Endothelial cell of umbilical vein (primary cell): ENCODE data around the gene SIM1. TPM values are rescaled to one million over a fixed set of nuclear protein-coding genes. Genes with fewer than 3 reads are reported as not detected.

Source experiments
- BruUV-seq: library from RNA; stranded (reverse); fragments of 400-500 nt; replicated peaks from 2 replicates; lab custom pipeline; 2021; lab: Mats Ljungman, UMichigan
- CTCF ChIA-PET: fragments of 300-600, 350-600 bp; sonication (Branson Sonifier 250); formaldehyde crosslinking; loops from one replicate; lab custom pipeline; 2021; ENCODE audit warnings: antibody characterized with exemption, inconsistent platforms; lab: Charles Lee
- POLR2A ChIA-PET: fragments of 300-600, 350-600 bp; sonication (Branson Sonifier 250); formaldehyde crosslinking; loops from one replicate; lab custom pipeline; 2021; ENCODE audit warnings: antibody characterized with exemption, inconsistent platforms; lab: Charles Lee
- DNase-seq: peaks from one replicate; pipeline ENCODE4 v3.0.0-alpha.2; 2011; ENCODE audit warnings: low read depth, low spot score
- FAIRE-seq: peaks from 2 replicates; lab custom pipeline; 2011; peaks lifted over from hg19 to GRCh38; lab: Jason Lieb, UNC
- H2AFZ ChIP-seq: 2 replicates; pipeline ENCODE4 v1.6.0; 2012; ENCODE audit warnings: low read depth, low read length, control low read depth, inconsistent platforms
- H3K27ac ChIP-seq: 2 replicates; pipeline ENCODE4 v1.5.1; 2011; ENCODE audit warnings: low read depth, mild to moderate bottlenecking, control low read depth, low read length, moderate library complexity; ENCODE audit not compliant: insufficient read depth
- H3K27me3 ChIP-seq, 2 experiments: 2 replicates each; pipeline versions ENCODE4 v1.6.0 to v1.6.1; 2011; ENCODE audit warnings: low read length in 2 of 2, mixed read lengths in 1 of 2; ENCODE audit not compliant: control insufficient read depth in 2 of 2, insufficient read depth in 2 of 2
- H3K36me3 ChIP-seq, 2 experiments: 2 replicates in 1 of 2; 3 replicates in 1 of 2; pipeline ENCODE4 v1.5.1; 2011; ENCODE audit warnings: low read length in 2 of 2, mild to moderate bottlenecking in 1 of 2, moderate library complexity in 1 of 2; ENCODE audit not compliant: control insufficient read depth in 2 of 2, insufficient read depth in 2 of 2; ENCODE audit errors: extremely low read depth in 1 of 2
- H3K4me1 ChIP-seq: 3 replicates; pipeline ENCODE4 v1.5.1; 2011; ENCODE audit warnings: mild to moderate bottlenecking, low read length; ENCODE audit not compliant: control insufficient read depth, insufficient read depth; ENCODE audit errors: extremely low read depth
- H3K4me2 ChIP-seq: 2 replicates; pipeline ENCODE4 v1.6.1; 2011; ENCODE audit warnings: low read length, control low read depth, mixed read lengths; ENCODE audit not compliant: insufficient read depth
- H3K4me3 ChIP-seq, 3 experiments: fragments of 200-600 bp in 1 of 3; sonication (generic), shearing (Covaris generic) in 1 of 3; replicated peaks in 1 of 3; 2 replicates each; pipeline ENCODE4 v1.5.1; 2011 to 2016; ENCODE audit warnings: control low read depth in 3 of 3, low read length in 3 of 3, mild to moderate bottlenecking in 2 of 3, inconsistent platforms in 1 of 3, low read depth in 1 of 3, moderate library complexity in 1 of 3; ENCODE audit not compliant: insufficient read depth in 1 of 3
- H3K79me2 ChIP-seq: 2 replicates; pipeline ENCODE4 v1.6.0; 2012; ENCODE audit warnings: low read length, inconsistent platforms; ENCODE audit not compliant: control insufficient read depth, insufficient read depth
- H3K9ac ChIP-seq: replicated peaks from 2 replicates; pipeline ENCODE3; 2011; ENCODE audit warnings: low read length, control low read depth; ENCODE audit not compliant: insufficient read depth; ENCODE audit errors: extremely low read depth
- H3K9me1 ChIP-seq: replicated peaks from 3 replicates; pipeline ENCODE4 v1.6.0; 2011; ENCODE audit warnings: mild to moderate bottlenecking, low read length; ENCODE audit not compliant: control insufficient read depth, insufficient read depth; ENCODE audit errors: extremely low read depth
- H3K9me3 ChIP-seq: replicated peaks from 2 replicates; pipeline ENCODE4 v1.5.1; 2012; ENCODE audit warnings: low read length, inconsistent platforms; ENCODE audit not compliant: control insufficient read depth, insufficient read depth
- H4K20me1 ChIP-seq: replicated peaks from 2 replicates; pipeline ENCODE3; 2011; ENCODE audit warnings: mild to moderate bottlenecking, low read length; ENCODE audit not compliant: control insufficient read depth, insufficient read depth; ENCODE audit errors: extremely low read depth
- CTCF ChIP-seq, 2 donors: IDR thresholded peaks; 1 replicate in 1 of 2; 2 replicates in 1 of 2; pipeline ENCODE4 v1.5.1; 2011; ENCODE audit warnings: low read length in 2 of 2, mild to moderate bottlenecking in 2 of 2, moderate library complexity in 2 of 2, control low read depth in 1 of 2, inconsistent platforms in 1 of 2, low read depth in 1 of 2; ENCODE audit not compliant: insufficient read depth in 1 of 2; ENCODE audit errors: extremely low read depth in 1 of 2
- FOS ChIP-seq: IDR thresholded peaks from 2 replicates; pipeline ENCODE4 v1.6.1; 2011; ENCODE audit warnings: mild to moderate bottlenecking, low read length, moderate library complexity, borderline replicate concordance; ENCODE audit not compliant: insufficient read depth
- GATA2 ChIP-seq: IDR thresholded peaks from 2 replicates; pipeline ENCODE4 v1.7.0; 2011; ENCODE audit warnings: low read depth, mild to moderate bottlenecking, moderate library complexity, mixed read lengths, low read length; ENCODE audit not compliant: insufficient read length, insufficient read depth
- JUN ChIP-seq: IDR thresholded peaks from 2 replicates; pipeline ENCODE4 v1.6.1; 2011; ENCODE audit warnings: borderline replicate concordance, low read depth; ENCODE audit not compliant: insufficient read length, insufficient read depth
- MYC ChIP-seq: IDR thresholded peaks from one replicate; pipeline ENCODE4 v1.6.1; 2011; ENCODE audit warnings: mild to moderate bottlenecking, low read depth, low read length
- POLR2A ChIP-seq: IDR thresholded peaks from 2 replicates; pipeline ENCODE4 v1.6.1; 2012; ENCODE audit warnings: low read depth, mild to moderate bottlenecking, control low read depth, low read length
- POLR2AphosphoS5 ChIP-seq: IDR thresholded peaks from 2 replicates; pipeline ENCODE4 v1.6.1; 2012; ENCODE audit warnings: low read depth, mild to moderate bottlenecking, control low read depth, low read length, moderate library complexity; ENCODE audit not compliant: insufficient read depth
- dilution Hi-C: fragments of 300-500 bp; cut with MboI; formaldehyde crosslinking; loops from one replicate; pipeline ENCODE4 v1.15.0; 2019; ENCODE audit warnings: low sequenced_read_pairs; ENCODE audit not compliant: extremely low pct_ligation_motif_present
- intact Hi-C: fragments of 100-400 bp; cut with micrococcal nuclease; formaldehyde crosslinking; loops from one replicate; pipeline ENCODE4 v1.10.0; 2022
- polyA plus RNA-seq, 4 experiments: library from polyadenylated mRNA; depleted of rRNA in 3 of 4; stranded (reverse) in 3 of 4; unstranded in 1 of 4; fragments of >200 nt; gene quantifications; 2 replicates each; pipeline versions ENCODE4 v1.2.1 to v1.2.3, GENCODE V29; 2011 to 2012; ENCODE audit warnings: missing spikeins in 1 of 4
- total RNA-seq: library from RNA; stranded (reverse); gene quantifications from 2 replicates; pipeline ENCODE4 v1.2.3, GENCODE V29; 2021

Gene SIM1
- total and polyA plus RNA-seq, 2 donors (not counting 3 experiments of a cell fraction or from before 2014, with no cell fraction given), result 0.14 to 0.29 TPM

GRCh38 chr6:100392423-100392822 is 72.3 kb downstream of the SIM1 start:
- H3K27ac ChIP-seq, result no peak overlapping the region
- ChIA-PET POLR2A (no interaction called here), CTCF (interaction anchor here (1.2 kb wide), 1 partner anchor 285 kb away, joined by 3 read pairs; no protein-coding TSS in a partner anchor)
- no TSS peak for BruUV-seq
- no peaks in the 10 kb centered on the region for H3K9me3 ChIP-seq
- no peak for FAIRE-seq
- dilution Hi-C loops (no loop called here), intact Hi-C loops (no loop called here)
- H4K20me1 ChIP-seq, result no peaks in the 10 kb centered on the region
- H3K4me1 ChIP-seq, result no peaks in the 10 kb centered on the region
- no peaks in the 10 kb centered on the region for H3K36me3 ChIP-seq
- TF ChIP-seq POLR2A (no peak), GATA2 (no peak), JUN (no peak), POLR2AphosphoS5 (no peak), FOS (no peak), CTCF (IDR thresholded peaks at IDR 0.05; ENCODE audit: extremely low read depth in 1 of 2, insufficient read depth in 1 of 2, low read depth in 1 of 2, low read length in 2 of 2) (no peak), MYC (no peak)
- no peak overlapping the region for H3K4me3 ChIP-seq
- no peak overlapping the region for H2AFZ ChIP-seq
- no peaks in the 10 kb centered on the region for H3K79me2 ChIP-seq
- H3K9me1 ChIP-seq, result no peaks in the 10 kb centered on the region
- H3K27me3 ChIP-seq, result no peaks in the 10 kb centered on the region
- no peak for DNase-seq
- H3K9ac ChIP-seq, result no peak overlapping the region
- H3K4me2 ChIP-seq, result no peak overlapping the region
